GM12878 (cell line): ENCODE measurements around the gene AMN.

Experiments used
- CTCF ChIP-seq, 3 experiments: IDR thresholded peaks in 2 of 3; conservative IDR thresholded peaks in 1 of 3; 2 replicates each; pipeline ENCODE4 v1.5.1; 2011; ENCODE audit warnings: low read depth in 3 of 3, low read length in 3 of 3, mild to moderate bottlenecking in 3 of 3, control low read depth in 2 of 3, moderate library complexity in 2 of 3, inconsistent platforms in 1 of 3, mixed read lengths in 1 of 3; ENCODE audit not compliant: control insufficient read depth in 2 of 3, insufficient read depth in 1 of 3; ENCODE audit errors: extremely low read depth in 1 of 3
- POLR2AphosphoS5 ChIP-seq: IDR thresholded peaks from 2 replicates; pipeline ENCODE4 v1.6.1; 2011; ENCODE audit warnings: mild to moderate bottlenecking, low read length, inconsistent platforms
- ZBTB40 ChIP-seq: fragments of 450-650 bp; IDR thresholded peaks from 2 replicates; pipeline ENCODE4 v1.6.1; 2016; ENCODE audit warnings: mild to moderate bottlenecking, moderate library complexity, borderline replicate concordance
- ZNF274 ChIP-seq: IDR thresholded peaks from one replicate; pipeline ENCODE4 v1.8.0; 2011; ENCODE audit not compliant: insufficient read length, insufficient read depth

- no peak for TF ChIP-seq ZNF274
- no peak for TF ChIP-seq CTCF (IDR thresholded peaks at IDR 0.05 in 2 of 3, conservative IDR thresholded peaks at IDR 0.05 in 1 of 3; ENCODE audit: control insufficient read depth in 2 of 3, extremely low read depth in 1 of 3, insufficient read depth in 1 of 3, low read depth in 3 of 3, low read length in 3 of 3)
- no peak for TF ChIP-seq POLR2AphosphoS5
- no peak for TF ChIP-seq ZBTB40
These were observed 28.6 kb downstream of the AMN start for GRCh38 chr14:102951034-102951433.
